ENCODE results near the gene INPP5J.

DNA sequence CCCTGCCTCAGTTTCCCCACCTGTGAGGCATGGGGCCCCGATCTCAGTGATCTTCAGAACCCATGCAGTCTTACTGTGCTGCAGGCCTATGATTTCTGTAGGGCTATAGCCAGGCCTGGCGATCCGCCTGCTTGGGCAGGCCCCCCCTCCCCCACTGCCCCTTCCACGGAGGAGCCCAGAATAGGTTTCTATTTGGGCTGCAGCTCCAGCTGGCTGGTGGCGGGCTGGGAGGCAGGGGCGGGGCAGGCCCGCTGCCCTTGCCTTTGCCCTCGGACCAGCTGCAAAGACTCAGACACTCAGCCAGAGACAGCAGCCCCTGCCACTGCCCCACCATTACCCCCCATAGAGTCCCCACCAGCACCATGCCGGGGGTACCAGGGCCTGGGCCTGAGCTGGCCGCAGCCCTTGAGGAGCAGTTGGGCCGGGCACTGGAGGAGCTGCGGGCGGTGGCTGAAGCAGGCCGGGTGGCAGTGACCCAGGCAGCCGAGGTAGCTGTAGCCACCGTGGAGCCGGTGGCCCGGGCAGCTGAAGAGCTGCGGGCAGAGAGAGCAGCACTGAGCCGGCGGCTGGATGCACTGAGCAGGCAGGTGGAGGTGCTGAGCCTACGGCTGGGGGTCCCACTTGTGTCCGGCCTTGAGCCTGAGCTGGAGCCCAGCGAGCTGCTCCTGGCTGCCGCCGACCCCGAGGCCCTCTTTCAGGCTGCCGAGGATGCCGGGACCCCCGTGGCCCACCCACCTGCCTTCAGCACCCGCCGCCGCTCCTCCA is 29.5 kb upstream of the INPP5J start:
- TF ChIP-seq POLR2AphosphoS5 (IDR thresholded peaks at IDR 0.05; ENCODE audit: low read depth, low read length) (no peak), POLR2A (IDR thresholded peaks at IDR 0.05; ENCODE audit: low read depth, low read length) (no peak)
